HG03342 (cell line): ENCODE results near the gene ADAMTSL1.

Experiments used
- ATAC-seq: cut with Tn5 transposase; IDR thresholded peaks from one replicate; pipeline ENCODE4 v1.9.1; 2021; ENCODE audit warnings: mild to moderate bottlenecking, moderate library complexity; ENCODE audit not compliant: unreplicated experiment

ADAMTSL1 gene

GRCh38 chr9:18473652-18474279 is at the start of gene ADAMTSL1:
Gene ADAMTSL1 (plus strand): TSS chr9:18474153. CDS start chr9:18474233, 80 bp downstream.
- ATAC-seq: no peak

- no peak for ATAC-seq
These were observed 46.3 kb upstream of the ADAMTSL1 start for GRCh38 chr9:18427691-18428090.

- ATAC-seq: no peak
These were observed 45.3 kb upstream of the ADAMTSL1 start for GRCh38 chr9:18428661-18429060.

GRCh38 chr9:18429070-18429469 is 44.9 kb upstream of the ADAMTSL1 start:
- ATAC-seq: no peak

- ATAC-seq: no peak
These were observed 40.3 kb upstream of the ADAMTSL1 start for GRCh38 chr9:18433620-18434019.

- ATAC-seq: no peak
These were observed 36.4 kb upstream of the ADAMTSL1 start for GRCh38 chr9:18437315-18438201.

GRCh38 chr9:18438300-18438925 is 35.5 kb upstream of the ADAMTSL1 start:
- no peak for ATAC-seq

GRCh38 chr9:18438951-18439350 is 35.0 kb upstream of the ADAMTSL1 start:
- ATAC-seq: no peak

GRCh38 chr9:18441261-18441660 is 32.7 kb upstream of the ADAMTSL1 start:
- no peak for ATAC-seq

- ATAC-seq: peak; percentile 97
These were observed 31.1 kb upstream of the ADAMTSL1 start for GRCh38 chr9:18442629-18443491.

- ATAC-seq: no peak
These were observed 26.8 kb upstream of the ADAMTSL1 start for GRCh38 chr9:18447131-18447530.

- ATAC-seq: no peak
These were observed 26.4 kb upstream of the ADAMTSL1 start for GRCh38 chr9:18447541-18447940.

GRCh38 chr9:18448101-18448500 is 25.9 kb upstream of the ADAMTSL1 start:
- ATAC-seq: no peak

- no peak for ATAC-seq
These were observed 22.5 kb upstream of the ADAMTSL1 start for GRCh38 chr9:18451406-18451805.

GRCh38 chr9:18452276-18452675 is 21.7 kb upstream of the ADAMTSL1 start:
- no peak for ATAC-seq

GRCh38 chr9:18456624-18457237 is 17.2 kb upstream of the ADAMTSL1 start:
- ATAC-seq: no peak

- no peak for ATAC-seq
These were observed 16.4 kb upstream of the ADAMTSL1 start for GRCh38 chr9:18457510-18457909.

- no peak for ATAC-seq
These were observed 13.9 kb upstream of the ADAMTSL1 start for GRCh38 chr9:18459962-18460584.

- ATAC-seq: no peak
These were observed 12.5 kb upstream of the ADAMTSL1 start for GRCh38 chr9:18461496-18461895.

GRCh38 chr9:18463991-18464390 is 10.0 kb upstream of the ADAMTSL1 start:
- no peak for ATAC-seq
